ENCODE results near the gene MTMR1. TPM values are rescaled to one million over a fixed set of nuclear protein-coding genes. Genes with fewer than 3 reads are reported as not detected.

Gene MTMR1
- total and polyA plus RNA-seq, 9 of the 15 experiments (the other 6 are each of a cell fraction or from before 2014, with no cell fraction given), result 0.96 to 35.4 (median 22.4) TPM

DNA sequence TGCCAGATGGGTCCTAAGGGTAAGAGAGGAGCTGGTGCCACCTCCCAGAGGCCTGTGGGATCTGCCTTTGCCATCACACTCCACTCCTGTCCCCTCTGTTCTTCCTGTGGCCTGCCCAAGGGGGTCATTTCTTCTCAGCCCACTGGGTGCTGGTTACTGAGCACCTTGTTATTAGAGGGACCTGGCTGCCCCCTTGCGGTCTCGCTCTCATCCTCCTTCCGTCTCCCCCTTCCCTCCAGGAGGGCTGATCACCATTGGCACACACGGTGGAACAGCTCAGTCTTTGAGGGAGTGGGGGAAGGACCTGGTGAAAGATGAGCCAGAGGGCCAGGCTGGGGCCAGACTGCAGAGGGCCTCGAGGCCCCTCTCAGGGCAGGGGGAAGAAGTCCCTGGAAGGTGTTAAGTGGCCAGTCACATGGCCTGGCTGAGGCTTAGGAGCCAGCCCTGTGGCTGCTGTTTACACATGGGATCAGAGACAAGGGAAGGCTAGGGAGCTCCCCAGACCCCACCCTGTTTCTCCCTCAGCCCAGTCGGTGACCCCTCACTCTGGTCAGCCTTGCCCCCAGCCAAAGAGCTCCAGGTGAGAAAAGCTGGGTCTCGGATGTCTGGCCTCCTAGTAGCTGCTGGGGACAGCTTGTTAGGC is 68.1 kb downstream of the MTMR1 start (continued):
- TF ChIP-seq NCOA4 (IDR thresholded peaks at IDR 0.05; ENCODE audit: partially characterized antibody), result no peak
- TF ChIP-seq ZNF311 (CRISPR knock-in tag; IDR thresholded peaks at IDR 0.05), result no peak
- TF ChIP-seq, protein P1, sequence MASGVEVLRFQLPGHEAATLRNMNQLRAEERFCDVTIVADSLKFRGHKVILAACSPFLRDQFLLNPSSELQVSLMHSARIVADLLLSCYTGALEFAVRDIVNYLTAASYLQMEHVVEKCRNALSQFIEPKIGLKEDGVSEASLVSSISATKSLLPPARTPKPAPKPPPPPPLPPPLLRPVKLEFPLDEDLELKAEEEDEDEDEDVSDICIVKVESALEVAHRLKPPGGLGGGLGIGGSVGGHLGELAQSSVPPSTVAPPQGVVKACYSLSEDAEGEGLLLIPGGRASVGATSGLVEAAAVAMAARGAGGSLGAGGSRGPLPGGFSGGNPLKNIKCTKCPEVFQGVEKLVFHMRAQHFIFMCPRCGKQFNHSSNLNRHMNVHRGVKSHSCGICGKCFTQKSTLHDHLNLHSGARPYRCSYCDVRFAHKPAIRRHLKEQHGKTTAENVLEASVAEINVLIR (CRISPR knock-in tag; IDR thresholded peaks at IDR 0.05), result no peak
- TF ChIP-seq CBFA2T3 (IDR thresholded peaks at IDR 0.05), result no peak

DNA sequence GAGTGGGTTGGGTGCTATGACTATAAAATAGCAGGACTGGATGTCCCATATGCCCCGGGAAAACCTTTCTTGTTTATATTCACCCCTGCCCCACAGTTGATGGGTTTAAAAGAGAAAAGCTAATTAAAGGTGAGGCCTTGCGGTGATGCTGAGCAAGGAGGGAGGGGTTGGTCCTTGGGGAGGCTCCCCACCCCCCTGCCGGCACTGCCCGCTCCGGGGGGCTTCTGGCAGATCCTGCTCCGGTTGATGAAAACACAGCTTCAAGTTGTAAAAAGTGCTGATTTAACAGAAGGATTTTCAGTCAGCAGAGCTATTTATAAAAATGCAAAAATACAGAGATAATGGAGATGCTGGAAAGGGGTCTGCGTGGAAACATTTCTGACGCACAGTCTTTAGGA is 68.6 kb downstream of the MTMR1 start:
- WGBS (ENCODE audit: insufficient coverage, low coverage, missing lambda C conversion rate), result 94% methylated on average over 7 of the region's 8 CpGs
- Histone ChIP-seq H3K9me3 (replicated peaks; ENCODE audit: control insufficient read depth, insufficient read depth, low read depth, low read length) (no peaks in the 10 kb centered on the region), H4K20me1 (replicated peaks; ENCODE audit: control insufficient read depth, insufficient read depth, low read length) (no peaks in the 10 kb centered on the region), H3K79me2 (ENCODE audit: control insufficient read depth, insufficient read depth, low read length) (no peaks in the 10 kb centered on the region), H3K4me3 (no peak overlapping the region), H2AFZ (ENCODE audit: low read depth, low read length) (no peak overlapping the region), H3K4me1 (replicated peaks in 1 of 2; ENCODE audit: control insufficient read depth in 2 of 2, insufficient read depth in 2 of 2, low read length in 2 of 2) (peaks cover 5 to 8% of the 10 kb centered on the region in 2 experiments; a peak in 4 of 5 replicates), H3K27ac (ENCODE audit: extremely low read depth, low read depth, low read length) (no peak overlapping the region), H3K36me3 (ENCODE audit: control insufficient read depth, insufficient read depth, low read length) (peaks cover 10% of the 10 kb centered on the region; the same call in 2 of the 3 replicates), H3K4me2 (ENCODE audit: insufficient read depth, low read length) (no peak overlapping the region), H3K27me3 (ENCODE audit: control insufficient read depth in 2 of 2, insufficient read depth in 2 of 2, low read length in 2 of 2) (no peaks in the 10 kb centered on the region), H3K9ac (ENCODE audit: insufficient read depth in 1 of 2, low read depth in 2 of 2, low read length in 2 of 2) (no peak overlapping the region), H3K9me1 (ENCODE audit: control insufficient read depth, insufficient read depth, low read length) (no peaks in the 10 kb centered on the region)
- no TSS peak for BruUV-seq (replicated peaks)
- ATAC-seq (no peak), DNase-seq (ENCODE audit: extremely low read depth in 1 of 4, low spot score in 3 of 4) (no peak), FAIRE-seq (no peak)
- intact Hi-C loops (cut with micrococcal nuclease), result no loop called here
- ChIA-PET CTCF (ENCODE audit: low intra/inter-chr PET ratio) (no interaction called here), POLR2A (interaction anchor here (0.9 kb wide), 1 partner anchor 12 kb away, joined by 4 read pairs; no protein-coding TSS in a partner anchor)
- in situ Hi-C loops (cut with MboI), result loop anchor here (25.0 kb wide), 1 partner anchor 925 kb away; the partner anchor contains the start of gene PRRG3
- TF ChIP-seq FOXA3 (CRISPR knock-in tag; conservative IDR thresholded peaks at IDR 0.05 in 1 of 2, IDR thresholded peaks at IDR 0.05 in 1 of 2) (no peak), ELF1 (tag; IDR thresholded peaks at IDR 0.05) (no peak), PYGO2 (tag; IDR thresholded peaks at IDR 0.05) (no peak), SLC30A9 (CRISPR knock-in tag; IDR thresholded peaks at IDR 0.05) (no peak)
- TF ChIP-seq, protein P2, sequence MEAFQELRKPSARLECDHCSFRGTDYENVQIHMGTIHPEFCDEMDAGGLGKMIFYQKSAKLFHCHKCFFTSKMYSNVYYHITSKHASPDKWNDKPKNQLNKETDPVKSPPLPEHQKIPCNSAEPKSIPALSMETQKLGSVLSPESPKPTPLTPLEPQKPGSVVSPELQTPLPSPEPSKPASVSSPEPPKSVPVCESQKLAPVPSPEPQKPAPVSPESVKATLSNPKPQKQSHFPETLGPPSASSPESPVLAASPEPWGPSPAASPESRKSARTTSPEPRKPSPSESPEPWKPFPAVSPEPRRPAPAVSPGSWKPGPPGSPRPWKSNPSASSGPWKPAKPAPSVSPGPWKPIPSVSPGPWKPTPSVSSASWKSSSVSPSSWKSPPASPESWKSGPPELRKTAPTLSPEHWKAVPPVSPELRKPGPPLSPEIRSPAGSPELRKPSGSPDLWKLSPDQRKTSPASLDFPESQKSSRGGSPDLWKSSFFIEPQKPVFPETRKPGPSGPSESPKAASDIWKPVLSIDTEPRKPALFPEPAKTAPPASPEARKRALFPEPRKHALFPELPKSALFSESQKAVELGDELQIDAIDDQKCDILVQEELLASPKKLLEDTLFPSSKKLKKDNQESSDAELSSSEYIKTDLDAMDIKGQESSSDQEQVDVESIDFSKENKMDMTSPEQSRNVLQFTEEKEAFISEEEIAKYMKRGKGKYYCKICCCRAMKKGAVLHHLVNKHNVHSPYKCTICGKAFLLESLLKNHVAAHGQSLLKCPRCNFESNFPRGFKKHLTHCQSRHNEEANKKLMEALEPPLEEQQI (IDR thresholded peaks at IDR 0.05), result no peak
